Pancreas (tissue), 10 donors: ENCODE data around the gene TRMT6. TPM values are rescaled to one million over a fixed set of nuclear protein-coding genes. Genes with fewer than 3 reads are reported as not detected.

Experiments used
- ATAC-seq, 4 donors: fragments of 200-7000 bp; cut with Tn5 transposase; one replicate each; pipeline versions ENCODE4 v1.8.0 to v1.9.1; 2020; ENCODE audit warnings: mild to moderate bottlenecking in 4 of 4, moderate library complexity in 4 of 4
- DNase-seq, 6 donors: peaks; one replicate each; pipeline ENCODE4 v3.0.0-alpha.2; 2020
- FAIRE-seq: peaks from 2 replicates; lab custom pipeline; 2012; peaks lifted over from hg19 to GRCh38; lab: Jason Lieb, UNC
- H3K27ac ChIP-seq, 4 donors: fragments of 200-600 bp; sonication (generic); 1 replicate in 3 of 4; 2 replicates in 1 of 4; pipeline versions ENCODE4 v1.5.0 to v1.8.0; 2020
- H3K27me3 ChIP-seq, 4 donors: fragments of 200-600 bp; one replicate each; pipeline ENCODE4 v1.8.0; 2021
- H3K36me3 ChIP-seq, 3 donors: fragments of 200-600 bp; sonication (generic) in 1 of 3; one replicate each; pipeline versions ENCODE4 v1.5.0 to v1.8.0; 2020 to 2021
- H3K4me1 ChIP-seq, 3 donors: fragments of 200-600 bp; one replicate each; pipeline ENCODE4 v1.8.0; 2021
- H3K4me3 ChIP-seq, 4 donors: fragments of 200-600 bp; sonication (generic) in 2 of 4; one replicate each; pipeline versions ENCODE4 v1.5.0 to v1.8.0; 2020 to 2021
- H3K9me3 ChIP-seq, 4 donors: fragments of 200-600 bp; one replicate each; pipeline ENCODE4 v1.8.0; 2021
- CTCF ChIP-seq, 4 donors: fragments of 200-600 bp; sonication (generic) in 3 of 4; IDR thresholded peaks; one replicate each; pipeline versions ENCODE4 v1.5.0 to v1.8.0; 2021; ENCODE audit warnings: antibody characterized with exemption in 4 of 4
- WGBS, 2 donors: extraction: QIAGEN DNeasy Blood & Tissue Kit; methylation state at CpG; one replicate each; pipeline ENCODE4 v1.1.7; 2013; 5-methylcytosine and 5-hydroxymethylcytosine counted together
- intact Hi-C, 3 donors: fragments of 100-400 bp; cut with DNase I; formaldehyde crosslinking; loops; one replicate each; pipeline versions ENCODE4 v1.11.1 to v1.14.2; 2022
- polyA plus RNA-seq, 2 donors: library from polyadenylated mRNA; stranded (reverse); fragments of 200-250 nt; gene quantifications; one replicate each; pipeline ENCODE4 v1.2.3, GENCODE V29; 2013
- total RNA-seq, 6 donors: library from RNA; stranded (reverse); fragmentation: NEBNext Ultra II Directional in 4 of 6; extraction: Animal tissue kit (Norgen Biotek cat#: 25700) in 4 of 6; gene quantifications; one replicate each; pipeline versions ENCODE4 v1.2.1 to v1.2.4, GENCODE V29; 2021 to 2023
- donor health status: healthy with polysubstance abuse.
- donor health status: DM: no; HTN: no; CAD: no; lungs with moderate emphysema.
- donor health status: DM: no; HTN: no; CAD: no.
- donor health status: control.
- donor health status: control.
- donor health status: Bipolar disorder and iron deficiency.
- donor health status: DM: yes; HTN: yes; CAD: no.
- donor health status: DM: no; HTN: no; CAD: no.
- donor health status: DM: no; HTN: no; CAD: no.
- donor health status: DM: yes; HTN: yes; CAD: no.

The TRMT6 gene
- total and polyA plus RNA-seq, 8 donors = 4.6 to 9.7 (median 5.4) TPM

- DNase-seq (no peak), FAIRE-seq (no peak), ATAC-seq (no peak)
- intact Hi-C loops = no loop called here
- Histone ChIP-seq H3K27me3 (no peaks in the 10 kb centered on the region), H3K4me1 (no peaks in the 10 kb centered on the region), H3K9me3 (no peaks in the 10 kb centered on the region), H3K4me3 (no peak overlapping the region), H3K27ac (no peak overlapping the region), H3K36me3 (no peaks in the 10 kb centered on the region)
- WGBS, 2 donors = 58 to 59% methylated on average over 3 of the region's 3 CpGs
- no peak for TF ChIP-seq CTCF (IDR thresholded peaks at IDR 0.05)
Measured at GRCh38 chr20:5918856-5919625, 31.3 kb downstream of the TRMT6 start.

GRCh38 chr20:5914859-5915258 is 35.5 kb downstream of the TRMT6 start:
- no peaks in the 10 kb centered on the region for H3K9me3 ChIP-seq
- no peak for FAIRE-seq

GRCh38 chr20:5913166-5913565 is 37.2 kb downstream of the TRMT6 start:
- Histone ChIP-seq H3K9me3 (no peaks in the 10 kb centered on the region), H3K27me3 (no peaks in the 10 kb centered on the region), H3K4me3 (no peak overlapping the region), H3K27ac (no peak overlapping the region), H3K36me3 (no peaks in the 10 kb centered on the region), H3K4me1 (no peaks in the 10 kb centered on the region)
- no peak for TF ChIP-seq CTCF (IDR thresholded peaks at IDR 0.05)
- DNase-seq (no peak), FAIRE-seq (no peak), ATAC-seq (no peak)
- intact Hi-C loops = no loop called here
- WGBS, 2 donors = 81 to 87% methylated on average over 2 of the region's 2 CpGs

More at GRCh38 chr20:5914859-5915258, 35.5 kb downstream of the TRMT6 start:
- no peaks in the 10 kb centered on the region for H3K4me1 ChIP-seq
- no peaks in the 10 kb centered on the region for H3K27me3 ChIP-seq
- intact Hi-C loops = no loop called here
- H3K27ac ChIP-seq = no peak overlapping the region
- H3K36me3 ChIP-seq = no peaks in the 10 kb centered on the region
- ATAC-seq = no peak
- no peak overlapping the region for H3K4me3 ChIP-seq
- WGBS, 2 donors = 38 to 50% methylated on average over 1 of the region's 1 CpG
- TF ChIP-seq CTCF (IDR thresholded peaks at IDR 0.05) = no peak
- no peak for DNase-seq

- Histone ChIP-seq H3K9me3 (no peaks in the 10 kb centered on the region), H3K27ac (no peak overlapping the region), H3K4me1 (no peaks in the 10 kb centered on the region), H3K4me3 (no peak overlapping the region), H3K36me3 (no peaks in the 10 kb centered on the region), H3K27me3 (no peaks in the 10 kb centered on the region)
- WGBS, 2 donors = 53 to 57% methylated on average over 6 of the region's 6 CpGs
- DNase-seq (no peak), ATAC-seq (no peak), FAIRE-seq (no peak)
- intact Hi-C loops = no loop called here
- TF ChIP-seq CTCF (IDR thresholded peaks at IDR 0.05) = no peak
Measured at GRCh38 chr20:5910186-5910585, 40.1 kb downstream of the TRMT6 start.

- 59% methylated on average over 2 of the region's 2 CpGs for WGBS, 2 donors
- Histone ChIP-seq H3K36me3 (no peaks in the 10 kb centered on the region), H3K9me3 (no peaks in the 10 kb centered on the region), H3K4me3 (no peak overlapping the region), H3K4me1 (no peaks in the 10 kb centered on the region), H3K27ac (no peak overlapping the region), H3K27me3 (no peaks in the 10 kb centered on the region)
- TF ChIP-seq CTCF (IDR thresholded peaks at IDR 0.05) = no peak
- intact Hi-C loops = no loop called here
- DNase-seq (no peak), FAIRE-seq (no peak), ATAC-seq (no peak)
Measured at GRCh38 chr20:5908981-5909380, 41.4 kb downstream of the TRMT6 start.
